D721Med (cell line): Measurements from ENCODE around the gene COMMD2.

Experiments
- DNase-seq: peaks from one replicate; pipeline ENCODE4 v3.0.0; 2011; ENCODE audit warnings: low spot score; ENCODE audit not compliant: insufficient read length
- FAIRE-seq: peaks from 2 replicates; lab custom pipeline; 2011; peaks lifted over from hg19 to GRCh38; lab: Jason Lieb, UNC
- CTCF ChIP-seq: IDR thresholded peaks from 2 replicates; pipeline ENCODE4 v1.5.1; 2012; ENCODE audit warnings: mild to moderate bottlenecking, control low read depth; ENCODE audit not compliant: insufficient read depth; ENCODE audit errors: missing control alignments

COMMD2 gene

GRCh38 chr3:149790698-149791097 lies 38.4 kb upstream of the COMMD2 start:
- TF ChIP-seq CTCF, result no peak
- DNase-seq, result no peak
- FAIRE-seq, result no peak

GRCh38 chr3:149790268-149790667 lies 38.0 kb upstream of the COMMD2 start:
- TF ChIP-seq CTCF, result no peak
- no peak for FAIRE-seq
- no peak for DNase-seq

GRCh38 chr3:149784064-149784704 lies 31.9 kb upstream of the COMMD2 start:
- no peak for FAIRE-seq
- TF ChIP-seq CTCF, result no peak
- DNase-seq, result no peak

- DNase-seq, result no peak
Observed at GRCh38 chr3:149783576-149783975, 31.3 kb upstream of the COMMD2 start.

GRCh38 chr3:149781741-149782140 lies 29.5 kb upstream of the COMMD2 start:
- DNase-seq, result no peak
- no peak for FAIRE-seq
- no peak for TF ChIP-seq CTCF

More at GRCh38 chr3:149783576-149783975, 31.3 kb upstream of the COMMD2 start:
- no peak for FAIRE-seq
- TF ChIP-seq CTCF, result no peak

GRCh38 chr3:149781211-149781610 lies 28.9 kb upstream of the COMMD2 start:
- no peak for FAIRE-seq
- TF ChIP-seq CTCF, result no peak
- DNase-seq, result no peak

- no peak for DNase-seq
- no peak for FAIRE-seq
- no peak for TF ChIP-seq CTCF
Observed at GRCh38 chr3:149777414-149778214, 25.3 kb upstream of the COMMD2 start.
